GM18511 (cell line): ENCODE measurements around the gene TMEM132A.

Experiments used
- ATAC-seq: cut with Tn5 transposase; IDR thresholded peaks from one replicate; pipeline ENCODE4 v1.9.1; 2021; ENCODE audit warnings: mild to moderate bottlenecking, moderate library complexity; ENCODE audit not compliant: unreplicated experiment

The TMEM132A gene

DNA sequence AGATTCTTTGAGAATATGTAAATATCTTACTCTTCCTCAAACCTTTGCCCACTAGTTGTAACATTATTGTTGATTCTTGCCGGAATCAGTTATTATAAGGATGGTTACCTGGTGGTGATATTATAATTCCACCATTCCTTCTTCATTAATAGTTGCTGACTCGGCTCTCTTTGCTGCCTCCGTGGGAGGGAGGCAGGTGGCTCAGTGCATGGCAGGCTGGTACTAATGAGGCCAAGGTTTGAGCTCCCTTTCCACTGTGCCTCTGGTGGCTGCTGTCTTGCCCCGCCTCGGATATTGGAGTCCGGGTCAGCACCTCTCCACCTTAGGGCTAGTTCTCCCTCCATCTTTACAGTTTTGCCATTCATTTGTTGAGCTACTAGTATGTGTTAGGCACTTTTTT, 59.9 kb downstream of the TMEM132A start:
- no peak for ATAC-seq

- no peak for ATAC-seq
Measured at GRCh38 chr11:60984636-60985035, 60.4 kb downstream of the TMEM132A start.

DNA sequence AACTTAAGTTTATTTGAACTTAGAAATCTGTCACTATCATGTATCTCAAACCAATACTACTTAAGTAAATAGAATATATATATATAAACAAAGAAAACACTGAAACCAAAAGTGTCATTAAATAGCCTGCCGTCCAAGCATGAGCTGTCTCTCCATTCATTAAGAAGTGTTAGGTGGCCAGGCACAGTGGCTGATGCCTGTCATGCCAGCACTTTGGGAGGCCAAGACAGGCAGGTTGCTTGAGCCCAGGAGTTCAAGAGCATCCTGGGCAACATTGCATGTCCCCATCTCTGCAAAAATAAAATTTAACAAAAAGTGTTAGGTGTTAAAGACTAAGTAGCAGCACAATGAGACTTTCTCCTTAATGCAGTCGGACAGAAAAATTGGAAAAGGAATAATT, 61.2 kb downstream of the TMEM132A start:
- ATAC-seq: no peak

GRCh38 chr11:60985991-60986915, 62.0 kb downstream of the TMEM132A start:
- no peak for ATAC-seq
